ENCODE data around the gene EIF3B. TPM values are rescaled to one million over a fixed set of nuclear protein-coding genes. Genes with fewer than 3 reads are reported as not detected.
"Not testable (repeated sequence)": the region's sequence is repeated elsewhere in the genome, so short reads cannot be mapped to it uniquely, and the experiment has no call there.

Gene EIF3B
- total RNA-seq, 4 donors from 2014 or later = 75.3 to 156 (median 97.4) TPM

DNA sequence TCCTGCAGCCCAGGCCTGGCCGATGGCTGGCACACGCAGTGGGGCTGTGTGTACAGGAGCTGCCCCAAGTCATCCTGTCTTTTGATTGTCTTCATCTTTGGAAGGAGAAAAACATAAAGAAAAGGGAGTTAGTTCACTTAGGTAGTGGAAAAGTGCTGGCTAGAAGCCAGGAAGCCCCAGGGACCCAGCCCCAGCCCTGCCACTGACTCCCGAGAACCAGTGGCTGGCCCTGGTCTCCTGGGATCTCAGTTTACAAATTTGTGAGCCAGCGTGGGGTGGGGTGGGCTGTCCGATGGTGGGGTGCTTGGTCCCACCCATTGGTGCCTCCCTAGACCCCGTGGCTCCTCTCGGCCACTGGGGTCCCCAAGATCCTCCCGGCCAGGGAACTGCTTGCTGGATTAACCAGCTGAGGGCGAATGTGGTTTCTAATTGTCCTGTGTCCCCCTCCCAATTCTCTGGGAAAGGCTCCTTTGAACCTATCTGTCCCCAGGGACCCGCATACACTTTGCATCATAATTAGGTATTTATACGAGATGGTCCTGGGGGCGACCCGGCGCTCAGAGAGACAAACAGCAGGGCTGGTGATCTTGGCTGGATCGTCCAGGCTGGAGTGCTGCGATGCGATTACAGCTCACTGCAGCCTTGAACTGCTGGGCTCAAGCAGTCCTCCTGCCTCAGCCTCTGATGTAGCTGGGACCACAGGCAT lies 32.5 kb downstream of the EIF3B start:
- TF ChIP-seq, protein P1, sequence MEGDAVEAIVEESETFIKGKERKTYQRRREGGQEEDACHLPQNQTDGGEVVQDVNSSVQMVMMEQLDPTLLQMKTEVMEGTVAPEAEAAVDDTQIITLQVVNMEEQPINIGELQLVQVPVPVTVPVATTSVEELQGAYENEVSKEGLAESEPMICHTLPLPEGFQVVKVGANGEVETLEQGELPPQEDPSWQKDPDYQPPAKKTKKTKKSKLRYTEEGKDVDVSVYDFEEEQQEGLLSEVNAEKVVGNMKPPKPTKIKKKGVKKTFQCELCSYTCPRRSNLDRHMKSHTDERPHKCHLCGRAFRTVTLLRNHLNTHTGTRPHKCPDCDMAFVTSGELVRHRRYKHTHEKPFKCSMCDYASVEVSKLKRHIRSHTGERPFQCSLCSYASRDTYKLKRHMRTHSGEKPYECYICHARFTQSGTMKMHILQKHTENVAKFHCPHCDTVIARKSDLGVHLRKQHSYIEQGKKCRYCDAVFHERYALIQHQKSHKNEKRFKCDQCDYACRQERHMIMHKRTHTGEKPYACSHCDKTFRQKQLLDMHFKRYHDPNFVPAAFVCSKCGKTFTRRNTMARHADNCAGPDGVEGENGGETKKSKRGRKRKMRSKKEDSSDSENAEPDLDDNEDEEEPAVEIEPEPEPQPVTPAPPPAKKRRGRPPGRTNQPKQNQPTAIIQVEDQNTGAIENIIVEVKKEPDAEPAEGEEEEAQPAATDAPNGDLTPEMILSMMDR (IDR thresholded peaks at IDR 0.05) = no peak
- no peak for TF ChIP-seq POLR2A (IDR thresholded peaks at IDR 0.05)
- DNase-seq = no peak
- H3K27ac ChIP-seq = no peak overlapping the region
- H3K27me3 ChIP-seq = no peaks in the 10 kb centered on the region
- no peak overlapping the region for H3K4me3 ChIP-seq
- no peaks in the 10 kb centered on the region for H3K9me3 ChIP-seq
- no peaks in the 10 kb centered on the region for H3K4me1 ChIP-seq
- H3K36me3 ChIP-seq = peaks cover 0 to 5% (median 0%) of the 10 kb centered on the region in 3 donors

DNA sequence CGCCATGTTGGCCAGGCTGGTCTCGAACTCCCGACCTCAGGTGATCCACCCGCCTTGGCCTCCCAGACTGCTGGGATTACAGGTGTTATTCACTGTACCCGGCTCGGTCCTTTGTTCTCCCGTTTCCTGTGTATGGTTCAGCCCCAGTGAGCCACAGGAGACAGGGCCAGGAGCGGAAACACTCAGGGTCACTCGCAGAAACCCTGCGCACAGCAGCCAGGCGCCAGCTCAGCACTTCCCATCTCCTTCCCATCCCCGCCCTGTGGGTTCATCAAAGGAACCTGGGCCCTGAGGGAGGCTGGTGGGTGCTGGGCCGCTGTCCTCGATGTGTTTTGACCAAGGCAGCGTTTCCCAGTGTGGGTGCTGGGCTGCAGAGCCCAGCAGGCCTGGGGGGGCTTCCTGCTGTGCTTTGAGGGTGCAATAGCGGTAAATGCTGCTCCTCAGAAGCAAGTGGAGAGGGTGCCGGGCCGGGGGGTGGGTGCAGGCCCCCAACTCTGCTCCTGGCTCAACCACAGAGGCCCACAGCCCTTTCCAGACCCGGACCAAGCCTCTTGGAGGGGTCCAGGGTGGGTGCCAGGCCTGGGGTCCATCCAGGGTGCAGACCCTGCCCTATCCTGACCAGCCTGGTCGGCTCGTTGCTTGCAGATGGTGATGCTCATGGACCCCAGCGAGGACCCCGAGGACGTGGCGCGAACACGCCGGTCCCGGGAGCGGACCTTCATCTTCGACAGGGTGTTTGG lies 33.4 kb downstream of the EIF3B start:
- peaks cover 0 to 3% (median 0%) of the 10 kb centered on the region in 3 donors for H3K36me3 ChIP-seq
- no peaks in the 10 kb centered on the region for H3K27me3 ChIP-seq
- no peak for DNase-seq
- H3K4me1 ChIP-seq = no peaks in the 10 kb centered on the region
- no peak overlapping the region for H3K4me3 ChIP-seq
- no peaks in the 10 kb centered on the region for H3K9me3 ChIP-seq
- no peak overlapping the region for H3K27ac ChIP-seq
- no peak for TF ChIP-seq POLR2A (IDR thresholded peaks at IDR 0.05)
- TF ChIP-seq, protein P1 (IDR thresholded peaks at IDR 0.05) = no peak

DNA sequence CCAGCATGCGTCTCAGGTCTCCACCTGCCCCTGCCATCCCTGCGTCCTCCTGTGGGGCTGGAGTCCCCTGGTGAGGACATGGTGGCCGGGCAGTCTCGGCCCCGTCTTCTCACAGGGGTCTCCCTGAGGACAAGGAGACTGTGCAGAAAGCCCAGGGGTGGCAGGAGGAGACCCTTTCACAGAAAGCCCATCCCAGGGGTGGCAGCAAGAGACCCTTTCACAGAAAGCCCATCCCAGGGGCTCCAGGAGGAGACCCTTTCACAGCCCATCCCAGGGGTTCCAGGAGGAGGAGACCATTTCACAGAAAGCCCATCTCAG lies 34.0 kb downstream of the EIF3B start:
- Histone ChIP-seq H3K9me3 (no peaks in the 10 kb centered on the region), H3K27ac (no peak overlapping the region), H3K4me1 (no peaks in the 10 kb centered on the region), H3K27me3 (no peaks in the 10 kb centered on the region), H3K36me3 (no peaks in the 10 kb centered on the region), H3K4me3 (no peak overlapping the region)
- TF ChIP-seq, protein P1 (IDR thresholded peaks at IDR 0.05) = no peak
- no peak for TF ChIP-seq POLR2A (IDR thresholded peaks at IDR 0.05)
- no peak for DNase-seq

DNA sequence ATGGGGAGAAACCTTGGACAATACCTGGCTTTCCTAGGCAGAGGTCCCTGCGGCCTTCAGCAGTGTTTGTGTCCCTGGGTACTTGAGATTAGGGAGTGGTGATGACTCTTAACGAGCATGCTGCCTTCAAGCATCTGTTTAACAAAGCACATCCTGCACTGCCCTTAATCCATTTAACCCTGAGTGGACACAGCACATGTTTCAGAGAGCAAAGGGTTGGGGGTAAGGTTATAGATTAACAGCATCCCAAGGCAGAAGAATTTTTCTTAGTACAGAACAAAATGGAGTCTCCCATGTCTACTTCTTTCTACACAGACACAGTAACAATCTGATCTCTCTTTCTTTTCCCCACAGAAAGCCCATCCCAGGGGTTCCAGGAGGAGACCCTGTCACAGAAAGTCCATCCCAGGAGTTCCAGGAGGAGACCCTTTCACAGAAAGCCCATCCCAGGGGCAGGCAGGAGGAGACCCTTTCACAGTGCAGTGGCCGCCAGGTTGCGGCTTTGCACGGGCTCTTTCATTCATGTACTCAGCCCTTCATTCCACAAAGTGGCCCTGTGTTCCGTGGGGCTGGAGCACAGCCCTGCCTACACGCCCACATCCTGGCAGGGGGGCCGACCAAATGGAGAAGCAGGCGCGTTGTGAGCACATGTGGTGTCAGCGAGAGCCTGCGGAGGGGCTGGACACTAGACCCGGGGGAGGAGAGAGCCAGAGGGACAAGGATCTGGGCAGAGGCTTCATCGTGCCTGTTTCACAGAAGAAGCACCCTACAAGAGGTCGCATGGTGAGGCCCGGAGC lies 35.6 kb downstream of the EIF3B start:
- not testable (repeated sequence) for H3K9me3 ChIP-seq, H3K4me3 ChIP-seq, H3K4me1 ChIP-seq, H3K36me3 ChIP-seq, H3K27me3 ChIP-seq, DNase-seq, H3K27ac ChIP-seq

DNA sequence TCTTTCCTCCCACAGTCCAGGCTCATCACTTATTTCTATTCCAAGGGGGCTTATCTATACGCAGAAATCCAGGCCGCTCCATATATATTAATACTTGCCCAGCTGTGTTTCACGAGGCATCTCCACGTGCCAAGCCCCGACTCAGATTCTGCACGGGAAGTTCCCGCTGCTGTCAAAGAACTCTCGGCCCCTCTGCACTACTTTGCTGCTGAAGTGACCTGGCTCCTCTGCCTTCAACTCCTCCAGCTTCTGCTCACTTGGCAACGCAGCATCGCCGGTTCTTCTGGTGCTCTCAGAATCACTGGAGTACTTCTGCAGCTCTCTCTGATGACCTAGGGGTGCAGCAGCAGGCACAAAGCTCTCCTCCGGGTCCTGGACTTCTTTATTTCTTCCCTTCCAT lies 39.1 kb downstream of the EIF3B start:
- no peaks in the 10 kb centered on the region for H3K27me3 ChIP-seq
- H3K4me3 ChIP-seq = no peak overlapping the region
- H3K9me3 ChIP-seq = no peaks in the 10 kb centered on the region
- no peak overlapping the region for H3K27ac ChIP-seq
- DNase-seq = no peak
- H3K4me1 ChIP-seq = no peaks in the 10 kb centered on the region
- no peak for TF ChIP-seq POLR2A (IDR thresholded peaks at IDR 0.05)
- TF ChIP-seq, protein P1 (IDR thresholded peaks at IDR 0.05) = no peak
- no peaks in the 10 kb centered on the region for H3K36me3 ChIP-seq

Data from Peyer's patch (tissue), 4 donors.